Suprapubic skin (tissue), 3 donors: Measurements from ENCODE around the gene PPP1R9B.

Source experiments
- CTCF ChIP-seq, 2 donors: fragments of 200-600 bp in 1 of 2; fragments of 450-650 bp in 1 of 2; sonication (generic) in 1 of 2; IDR thresholded peaks; one replicate each; pipeline ENCODE4 v1.5.1; 2016 to 2019; ENCODE audit warnings: antibody characterized with exemption in 2 of 2, mild to moderate bottlenecking in 1 of 2, moderate library complexity in 1 of 2
- POLR2A ChIP-seq, 2 donors: fragments of 450-650 bp; IDR thresholded peaks; one replicate each; pipeline ENCODE4 v1.6.1; 2017; ENCODE audit warnings: antibody characterized with exemption in 2 of 2, mild to moderate bottlenecking in 2 of 2, moderate library complexity in 2 of 2

- TF ChIP-seq POLR2A (IDR thresholded peaks at IDR 0.05) (no peak), CTCF (IDR thresholded peaks at IDR 0.05) (no peak)
Measured at GRCh38 chr17:50118076-50118827, 32.2 kb downstream of the PPP1R9B start.
